Measurements from ENCODE around the gene UGT1A4. TPM values are rescaled to one million over a fixed set of nuclear protein-coding genes. Genes with fewer than 3 reads are reported as not detected.
"Not testable (repeated sequence)": the region's sequence is repeated elsewhere in the genome, so short reads cannot be mapped to it uniquely, and the experiment has no call there.

Gene UGT1A4
- total RNA-seq, 1 experiment from 2014 or later = 73.6 TPM

GRCh38 chr2:233740870-233741269 lies 22.3 kb downstream of the UGT1A4 start:
- no peaks in the 10 kb centered on the region for H3K27me3 ChIP-seq (ENCODE audit: insufficient read depth, low read depth)
- H3K4me2 ChIP-seq = no peak overlapping the region
- BruUV-seq (replicated peaks) = no TSS peak
- CTCF ChIA-PET = no interaction called here
- TF ChIP-seq EZH2 (IDR thresholded peaks at IDR 0.05; ENCODE audit: low read depth) = no peak
- TF ChIP-seq CTCF (conservative IDR thresholded peaks at IDR 0.05) = no peak
- intact Hi-C loops (cut with micrococcal nuclease; ENCODE audit: unreplicated experiment) = no loop called here
- POLR2A ChIA-PET (ENCODE audit: unreplicated experiment) = interaction anchor here (0.6 kb wide), 3 partner anchors 41 to 1330 kb away, joined by 3 to 8 read pairs (median 3); no protein-coding TSS in a partner anchor
- H3K9me3 ChIP-seq (ENCODE audit: insufficient read depth, low read depth) = no peaks in the 10 kb centered on the region
- H3K79me2 ChIP-seq (ENCODE audit: low read depth) = peaks cover 95% of the 10 kb centered on the region
- 0 out of 2 replicates have a peak overlapping the region, but pooled peaks have one; percentile 9 for H3K27ac ChIP-seq
- H4K20me1 ChIP-seq (ENCODE audit: insufficient read depth) = peaks cover 53% of the 10 kb centered on the region
- H3K4me1 ChIP-seq (replicated peaks; ENCODE audit: insufficient read depth) = no peaks in the 10 kb centered on the region
- H3K4me3 ChIP-seq = no peak overlapping the region
- no peak overlapping the region for H2AFZ ChIP-seq
- peaks cover 40% of the 10 kb centered on the region for H3F3A ChIP-seq (ENCODE audit: insufficient read depth, low read depth)
- H3K36me3 ChIP-seq (ENCODE audit: low read depth) = peaks cover 77% of the 10 kb centered on the region
- H3K9me2 ChIP-seq (ENCODE audit: insufficient read depth) = no peaks in the 10 kb centered on the region
- peak in 1 of 2 experiments; percentile 26 for DNase-seq

GRCh38 chr2:233743464-233744259 lies 25.1 kb downstream of the UGT1A4 start:
- peak in 1 of 2 experiments; percentile 26 for DNase-seq
- CTCF ChIA-PET = interaction anchor here (0.6 kb wide), 1 partner anchor 18 kb away, joined by 3 read pairs; no protein-coding TSS in a partner anchor
- Histone ChIP-seq H3K36me3 (ENCODE audit: low read depth) (peaks cover 76% of the 10 kb centered on the region), H3F3A (ENCODE audit: insufficient read depth, low read depth) (peaks cover 40% of the 10 kb centered on the region; the same call in 1 of the 2 replicates), H4K20me1 (ENCODE audit: insufficient read depth) (peaks cover 29% of the 10 kb centered on the region), H3K4me1 (replicated peaks; ENCODE audit: insufficient read depth) (no peaks in the 10 kb centered on the region), H3K27ac (no peak overlapping the region), H3K9me2 (ENCODE audit: insufficient read depth) (no peaks in the 10 kb centered on the region), H2AFZ (no peak overlapping the region), H3K79me2 (ENCODE audit: low read depth) (peaks cover 95% of the 10 kb centered on the region), H3K4me3 (no peak overlapping the region), H3K27me3 (ENCODE audit: insufficient read depth, low read depth) (no peaks in the 10 kb centered on the region), H3K9me3 (ENCODE audit: insufficient read depth, low read depth) (no peaks in the 10 kb centered on the region), H3K4me2 (no peak overlapping the region)
- intact Hi-C loops (cut with micrococcal nuclease; ENCODE audit: unreplicated experiment) = no loop called here
- no TSS peak for BruUV-seq (replicated peaks)
- POLR2A ChIA-PET (ENCODE audit: unreplicated experiment) = no interaction called here
- TF ChIP-seq EZH2 (IDR thresholded peaks at IDR 0.05; ENCODE audit: low read depth) (no peak), CTCF (conservative IDR thresholded peaks at IDR 0.05) (no peak)

GRCh38 chr2:233745073-233745755 lies 26.7 kb downstream of the UGT1A4 start:
- TF ChIP-seq CTCF (conservative IDR thresholded peaks at IDR 0.05) = no peak
- no peak for TF ChIP-seq EZH2 (IDR thresholded peaks at IDR 0.05; ENCODE audit: low read depth)
- Histone ChIP-seq H3F3A (ENCODE audit: insufficient read depth, low read depth) (peaks cover 45% of the 10 kb centered on the region), H3K4me2 (no peak overlapping the region), H3K36me3 (ENCODE audit: low read depth) (peaks cover 88% of the 10 kb centered on the region), H2AFZ (no peak overlapping the region), H3K9me2 (ENCODE audit: insufficient read depth) (no peaks in the 10 kb centered on the region), H3K27me3 (ENCODE audit: insufficient read depth, low read depth) (no peaks in the 10 kb centered on the region), H3K27ac (no peak overlapping the region), H3K4me3 (no peak overlapping the region), H4K20me1 (ENCODE audit: insufficient read depth) (peaks cover 19% of the 10 kb centered on the region), H3K4me1 (replicated peaks; ENCODE audit: insufficient read depth) (no peaks in the 10 kb centered on the region), H3K79me2 (ENCODE audit: low read depth) (peaks cover 95% of the 10 kb centered on the region), H3K9me3 (ENCODE audit: insufficient read depth, low read depth) (peaks cover 8% of the 10 kb centered on the region)
- DNase-seq = peak in 1 of 2 experiments; percentile 30
- no TSS peak for BruUV-seq (replicated peaks)
- POLR2A ChIA-PET (ENCODE audit: unreplicated experiment) = no interaction called here
- intact Hi-C loops (cut with micrococcal nuclease; ENCODE audit: unreplicated experiment) = no loop called here
- CTCF ChIA-PET = no interaction called here

GRCh38 chr2:233745838-233746237 lies 27.3 kb downstream of the UGT1A4 start:
- CTCF ChIA-PET; H3K4me1 ChIP-seq (replicated peaks; ENCODE audit: insufficient read depth); H3K9me2 ChIP-seq (ENCODE audit: insufficient read depth); H3K9me3 ChIP-seq (ENCODE audit: insufficient read depth, low read depth); POLR2A ChIA-PET (ENCODE audit: unreplicated experiment); intact Hi-C loops (cut with micrococcal nuclease; ENCODE audit: unreplicated experiment); H3K4me2 ChIP-seq; H3K27me3 ChIP-seq (ENCODE audit: insufficient read depth, low read depth); H2AFZ ChIP-seq; BruUV-seq (replicated peaks); H3K4me3 ChIP-seq; H3K27ac ChIP-seq: not testable (repeated sequence)
- DNase-seq = peak in 1 of 2 experiments; percentile 26
- Histone ChIP-seq H3F3A (ENCODE audit: insufficient read depth, low read depth) (peaks cover 45% of the 10 kb centered on the region), H3K36me3 (ENCODE audit: low read depth) (peaks cover 87% of the 10 kb centered on the region), H4K20me1 (ENCODE audit: insufficient read depth) (peaks cover 16% of the 10 kb centered on the region), H3K79me2 (ENCODE audit: low read depth) (peaks cover 95% of the 10 kb centered on the region)
